ENCODE data around the gene ARHGEF25. TPM values are rescaled to one million over a fixed set of nuclear protein-coding genes. Genes with fewer than 3 reads are reported as not detected.

The ARHGEF25 gene
- total RNA-seq, 1 donor from 2014 or later, result 80.2 TPM

DNA sequence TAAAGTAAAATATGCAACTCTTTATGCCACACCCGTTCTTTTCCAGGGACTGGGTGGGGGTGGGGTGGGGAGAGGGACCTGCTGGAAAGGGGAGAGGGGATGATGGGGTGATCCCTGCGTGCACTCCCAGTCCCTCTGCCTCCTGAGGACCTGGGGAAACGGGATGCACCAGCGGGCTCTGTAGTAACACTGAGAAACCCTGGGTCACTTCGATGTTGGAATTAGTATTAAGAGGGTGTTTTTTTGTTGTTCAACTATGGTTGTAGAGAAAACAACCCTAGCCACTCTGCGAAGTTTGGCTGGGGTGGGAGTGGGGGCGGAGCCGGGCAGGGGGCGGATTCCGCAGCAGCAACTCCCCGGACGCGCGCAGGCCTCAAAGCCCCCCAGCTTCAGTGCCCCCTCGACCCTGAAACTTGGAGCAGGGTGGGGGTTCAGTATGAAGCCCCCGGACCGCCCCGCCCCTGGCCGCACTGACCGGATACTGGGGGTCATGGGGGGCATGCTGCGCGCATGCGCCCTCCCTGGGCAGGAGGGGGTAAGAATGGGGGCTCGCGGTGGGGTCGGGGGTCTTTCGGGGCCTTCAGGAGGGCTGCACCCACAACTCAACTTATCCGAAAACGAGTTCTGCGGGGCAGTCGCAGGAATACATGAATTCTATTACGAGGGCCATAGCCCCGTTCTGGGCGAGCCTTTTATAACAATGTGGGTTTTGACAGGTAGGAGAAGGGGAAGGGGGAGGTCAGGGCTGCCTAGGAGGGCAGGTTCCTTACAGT is 1.3 kb upstream of the ARHGEF25 start:
- Mint-ChIP-seq H3K36me3 (ENCODE audit: unreplicated experiment) (no peaks in the 10 kb centered on the region), H3K4me3 (ENCODE audit: unreplicated experiment) (peak overlapping the region; percentile 88), H3K27ac (ENCODE audit: unreplicated experiment) (peak overlapping the region; percentile 85), H3K9me3 (ENCODE audit: unreplicated experiment) (peaks cover 21% of the 10 kb centered on the region), H3K27me3 (ENCODE audit: unreplicated experiment) (peaks cover 13% of the 10 kb centered on the region), H3K4me1 (ENCODE audit: low read depth, unreplicated experiment) (peaks cover 50% of the 10 kb centered on the region)
- TF ChIP-seq, protein P1, sequence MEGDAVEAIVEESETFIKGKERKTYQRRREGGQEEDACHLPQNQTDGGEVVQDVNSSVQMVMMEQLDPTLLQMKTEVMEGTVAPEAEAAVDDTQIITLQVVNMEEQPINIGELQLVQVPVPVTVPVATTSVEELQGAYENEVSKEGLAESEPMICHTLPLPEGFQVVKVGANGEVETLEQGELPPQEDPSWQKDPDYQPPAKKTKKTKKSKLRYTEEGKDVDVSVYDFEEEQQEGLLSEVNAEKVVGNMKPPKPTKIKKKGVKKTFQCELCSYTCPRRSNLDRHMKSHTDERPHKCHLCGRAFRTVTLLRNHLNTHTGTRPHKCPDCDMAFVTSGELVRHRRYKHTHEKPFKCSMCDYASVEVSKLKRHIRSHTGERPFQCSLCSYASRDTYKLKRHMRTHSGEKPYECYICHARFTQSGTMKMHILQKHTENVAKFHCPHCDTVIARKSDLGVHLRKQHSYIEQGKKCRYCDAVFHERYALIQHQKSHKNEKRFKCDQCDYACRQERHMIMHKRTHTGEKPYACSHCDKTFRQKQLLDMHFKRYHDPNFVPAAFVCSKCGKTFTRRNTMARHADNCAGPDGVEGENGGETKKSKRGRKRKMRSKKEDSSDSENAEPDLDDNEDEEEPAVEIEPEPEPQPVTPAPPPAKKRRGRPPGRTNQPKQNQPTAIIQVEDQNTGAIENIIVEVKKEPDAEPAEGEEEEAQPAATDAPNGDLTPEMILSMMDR (IDR thresholded peaks at IDR 0.05; ENCODE audit: partially characterized antibody, unreplicated experiment), result no peak
- DNase-seq, result peak; percentile 23

DNA sequence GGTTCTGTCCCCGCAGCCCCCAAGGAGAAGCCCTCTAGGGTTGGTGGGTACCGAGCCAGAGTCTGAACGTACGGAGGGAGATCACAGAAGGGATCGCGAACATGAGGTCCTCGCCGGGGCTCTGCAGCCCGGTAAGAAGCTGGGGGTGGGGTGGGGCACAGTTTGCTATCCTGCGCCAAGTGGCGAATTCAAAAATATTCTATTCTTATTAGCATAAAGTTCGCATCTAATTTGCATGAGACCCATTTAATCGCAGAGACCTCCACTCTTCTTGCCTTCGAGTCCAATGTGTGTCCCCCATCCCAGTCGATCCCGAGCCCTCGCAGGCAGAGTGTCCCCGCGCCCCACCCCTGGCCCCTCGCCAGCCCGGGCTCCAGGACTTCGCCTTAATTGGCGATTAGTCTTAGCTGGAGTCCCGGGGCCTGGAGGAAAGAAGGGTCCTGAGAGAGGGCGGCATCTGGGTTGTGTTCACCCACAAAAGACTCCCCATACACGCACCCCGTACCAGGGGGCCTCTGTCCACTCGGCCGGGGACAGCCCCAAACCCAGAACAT is 604 bp upstream of the ARHGEF25 start:
- peaks cover 9% of the 10 kb centered on the region for H3K27me3 Mint-ChIP-seq (ENCODE audit: unreplicated experiment)
- H3K4me3 Mint-ChIP-seq (ENCODE audit: unreplicated experiment), result peak overlapping the region; percentile 88
- no peaks in the 10 kb centered on the region for H3K36me3 Mint-ChIP-seq (ENCODE audit: unreplicated experiment)

DNA sequence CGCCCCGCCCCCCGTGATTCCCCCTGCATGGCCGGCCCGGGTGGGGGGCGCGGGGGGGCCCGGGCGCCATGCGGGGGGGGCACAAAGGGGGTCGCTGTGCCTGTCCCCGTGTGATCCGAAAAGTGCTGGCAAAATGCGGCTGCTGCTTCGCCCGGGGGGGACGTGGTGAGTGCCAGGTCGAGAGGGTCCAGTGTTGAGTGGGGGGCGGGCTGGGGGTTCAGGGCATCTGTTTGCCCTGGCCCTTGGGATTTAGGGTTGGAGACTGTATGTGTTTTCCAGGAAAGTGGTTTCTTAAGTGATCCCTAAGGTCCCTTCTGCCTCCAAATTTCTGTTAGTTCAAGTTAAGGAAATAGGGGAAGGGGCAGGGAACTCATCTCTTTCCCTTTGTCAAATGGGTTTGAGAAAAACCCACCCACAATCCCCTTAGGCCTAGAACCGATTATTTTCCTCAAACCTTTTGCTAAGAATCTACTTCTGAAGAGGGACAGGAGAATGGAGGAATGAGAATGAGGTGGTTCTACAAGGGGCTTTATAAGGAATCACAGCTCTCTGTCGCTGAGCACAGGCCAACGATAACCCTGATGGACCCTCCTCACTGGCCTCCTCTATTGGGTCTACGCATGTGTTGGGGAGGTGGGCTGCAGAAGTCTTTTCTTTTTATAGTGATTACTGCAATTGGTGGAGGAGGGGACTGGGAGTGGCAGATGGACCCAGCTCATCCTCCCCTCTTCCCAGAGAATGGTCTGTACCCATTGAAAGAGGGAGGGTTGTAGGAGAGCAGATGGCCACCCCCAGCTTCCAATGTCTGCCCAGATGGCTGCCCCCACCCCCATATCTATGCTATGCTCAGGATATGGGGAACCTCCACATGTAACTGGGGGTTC is 834 bp downstream of the ARHGEF25 start:
- Mint-ChIP-seq H3K27ac (ENCODE audit: unreplicated experiment) (peak overlapping the region; percentile 92), H3K36me3 (ENCODE audit: unreplicated experiment) (no peaks in the 10 kb centered on the region), H3K9me3 (ENCODE audit: unreplicated experiment) (peaks cover 13% of the 10 kb centered on the region), H3K4me1 (ENCODE audit: low read depth, unreplicated experiment) (peaks cover 41% of the 10 kb centered on the region), H3K27me3 (ENCODE audit: unreplicated experiment) (peaks cover 7% of the 10 kb centered on the region), H3K4me3 (ENCODE audit: unreplicated experiment) (peak overlapping the region; percentile 83)
- TF ChIP-seq, protein P1 (IDR thresholded peaks at IDR 0.05; ENCODE audit: partially characterized antibody, unreplicated experiment), result no peak
- DNase-seq, result peak; percentile 61

More for the DNA sequence above, 604 bp upstream of the ARHGEF25 start:
- peaks cover 49% of the 10 kb centered on the region for H3K4me1 Mint-ChIP-seq (ENCODE audit: low read depth, unreplicated experiment)
- peak overlapping the region; percentile 85 for H3K27ac Mint-ChIP-seq (ENCODE audit: unreplicated experiment)
- DNase-seq, result peak; percentile 41
- H3K9me3 Mint-ChIP-seq (ENCODE audit: unreplicated experiment), result peaks cover 18% of the 10 kb centered on the region
- TF ChIP-seq, protein P1 (IDR thresholded peaks at IDR 0.05; ENCODE audit: partially characterized antibody, unreplicated experiment), result no peak

DNA sequence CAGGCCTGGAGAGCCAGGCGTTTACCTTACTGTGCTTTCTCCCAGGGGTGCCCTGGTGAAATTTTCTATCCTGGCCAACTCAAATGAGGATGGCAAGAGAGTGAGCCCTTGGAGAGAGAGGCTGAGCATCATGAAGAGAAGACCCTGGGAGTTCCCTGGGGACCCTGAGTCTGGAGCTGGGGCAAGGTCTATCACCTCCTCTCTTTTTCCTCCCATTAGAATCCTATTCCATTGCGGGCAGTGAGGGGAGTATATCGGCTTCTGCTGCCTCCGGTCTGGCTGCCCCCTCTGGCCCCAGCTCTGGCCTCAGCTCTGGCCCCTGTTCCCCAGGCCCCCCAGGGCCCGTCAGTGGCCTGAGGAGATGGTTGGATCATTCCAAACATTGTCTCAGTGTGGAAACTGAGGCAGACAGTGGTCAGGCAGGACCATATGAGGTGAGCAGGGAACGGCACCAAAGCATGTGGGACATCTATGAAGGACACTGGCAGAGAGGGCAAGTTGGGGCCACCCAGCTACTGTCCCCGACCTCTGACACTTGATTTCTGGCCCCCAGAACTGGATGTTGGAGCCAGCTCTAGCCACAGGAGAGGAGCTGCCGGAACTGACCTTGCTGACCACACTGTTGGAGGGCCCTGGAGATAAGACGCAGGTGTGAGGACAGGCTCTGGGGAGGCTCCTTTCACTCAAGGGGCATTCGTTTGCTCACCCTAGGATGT is 1.6 kb downstream of the ARHGEF25 start:
- H3K27ac Mint-ChIP-seq (ENCODE audit: unreplicated experiment), result peak overlapping the region; percentile 92
- H3K4me1 Mint-ChIP-seq (ENCODE audit: low read depth, unreplicated experiment), result peaks cover 38% of the 10 kb centered on the region
- H3K9me3 Mint-ChIP-seq (ENCODE audit: unreplicated experiment), result peaks cover 13% of the 10 kb centered on the region
- peak; percentile 46 for DNase-seq
- TF ChIP-seq, protein P1 (IDR thresholded peaks at IDR 0.05; ENCODE audit: partially characterized antibody, unreplicated experiment), result no peak
- peak overlapping the region; percentile 83 for H3K4me3 Mint-ChIP-seq (ENCODE audit: unreplicated experiment)
- H3K36me3 Mint-ChIP-seq (ENCODE audit: unreplicated experiment), result peaks cover 6% of the 10 kb centered on the region
- peaks cover 8% of the 10 kb centered on the region for H3K27me3 Mint-ChIP-seq (ENCODE audit: unreplicated experiment)

Measured in glutamatergic neuron (in vitro differentiated cells).